HG03108 (cell line): ENCODE results near the gene RFC4.
"Not testable (repeated sequence)": the region's sequence is repeated elsewhere in the genome, so short reads cannot be mapped to it uniquely, and the experiment has no call there.

Experiments
- ATAC-seq: cut with Tn5 transposase; IDR thresholded peaks from one replicate; pipeline ENCODE4 v1.9.1; 2021; ENCODE audit warnings: moderate library complexity; ENCODE audit not compliant: unreplicated experiment

RFC4 gene

GRCh38 chr3:186806089-186807055 lies at the start of gene RFC4:
Gene RFC4 (minus strand): TSS chr3:186806482. CDS start chr3:186804713, 1,769 bp downstream.
- peak; percentile 88 for ATAC-seq

GRCh38 chr3:186854954-186855353 lies 48.7 kb upstream of the RFC4 start:
- no peak for ATAC-seq

- no peak for ATAC-seq
These were observed 47.9 kb upstream of the RFC4 start for GRCh38 chr3:186854146-186854545.

- ATAC-seq, result no peak
These were observed 46.7 kb upstream of the RFC4 start for GRCh38 chr3:186852994-186853393.

- ATAC-seq, result not testable (repeated sequence)
These were observed 45.6 kb upstream of the RFC4 start for GRCh38 chr3:186851835-186852234.

- ATAC-seq, result peak; percentile 75
These were observed 43.2 kb upstream of the RFC4 start for GRCh38 chr3:186849374-186849975.

- no peak for ATAC-seq
These were observed 41.2 kb upstream of the RFC4 start for GRCh38 chr3:186847437-186847836.

GRCh38 chr3:186845756-186846155 lies 39.5 kb upstream of the RFC4 start:
- ATAC-seq, result no peak

- ATAC-seq, result no peak
These were observed 38.6 kb upstream of the RFC4 start for GRCh38 chr3:186844908-186845307.

- no peak for ATAC-seq
These were observed 36.8 kb upstream of the RFC4 start for GRCh38 chr3:186843039-186843432.

GRCh38 chr3:186842426-186843038 lies 36.2 kb upstream of the RFC4 start, which contains the start of gene ADIPOQ:
Gene ADIPOQ (plus strand): TSS chr3:186842710. CDS start chr3:186853059, 10,349 bp downstream.
- no peak for ATAC-seq

- no peak for ATAC-seq
These were observed 35.3 kb upstream of the RFC4 start for GRCh38 chr3:186841620-186842019.

GRCh38 chr3:186839874-186840641 lies 33.8 kb upstream of the RFC4 start:
- no peak for ATAC-seq

GRCh38 chr3:186832276-186832675 lies 26.0 kb upstream of the RFC4 start:
- ATAC-seq, result no peak

GRCh38 chr3:186831798-186832197 lies 25.5 kb upstream of the RFC4 start:
- no peak for ATAC-seq

GRCh38 chr3:186828340-186828739 lies 22.1 kb upstream of the RFC4 start:
- ATAC-seq, result no peak

- ATAC-seq, result peak; percentile 87
These were observed 20.9 kb upstream of the RFC4 start for GRCh38 chr3:186826976-186827857.

- no peak for ATAC-seq
These were observed 20.2 kb upstream of the RFC4 start for GRCh38 chr3:186826410-186826975.

GRCh38 chr3:186825872-186826409 lies 19.7 kb upstream of the RFC4 start:
- no peak for ATAC-seq
